ENCODE measurements around the gene MAP3K9.

DNA sequence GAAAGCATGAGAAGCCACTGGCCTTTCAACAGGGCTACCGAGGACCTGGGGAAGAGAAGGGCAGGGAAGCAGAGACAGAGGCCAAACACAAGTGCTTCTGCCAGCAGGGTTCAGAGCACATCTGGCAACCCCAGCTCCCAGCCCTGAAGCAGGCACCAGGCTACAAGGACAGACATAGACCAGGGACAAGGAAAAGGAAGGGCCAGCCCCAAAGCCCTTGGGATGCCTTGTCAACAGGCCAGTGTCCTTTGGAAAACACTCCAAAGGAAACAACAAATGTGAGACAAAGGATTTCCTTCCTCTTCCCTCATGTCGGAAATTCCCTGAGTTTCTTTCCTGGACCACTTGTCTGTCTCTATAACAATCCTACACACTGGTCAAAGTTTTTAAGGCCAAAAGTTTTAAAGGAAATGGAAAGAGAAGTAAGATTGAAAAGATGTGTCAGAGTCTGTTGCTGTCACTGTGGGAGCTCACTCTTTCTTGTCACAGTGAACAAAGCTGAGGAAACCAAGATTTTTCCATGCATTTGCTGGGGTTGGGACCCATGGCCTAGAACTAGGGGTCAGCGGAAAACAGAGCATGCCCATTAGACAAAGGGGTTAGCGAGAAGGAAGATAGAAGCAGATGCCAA lies 108.2 kb downstream of the MAP3K9 start:
- TF ChIP-seq, protein P1, sequence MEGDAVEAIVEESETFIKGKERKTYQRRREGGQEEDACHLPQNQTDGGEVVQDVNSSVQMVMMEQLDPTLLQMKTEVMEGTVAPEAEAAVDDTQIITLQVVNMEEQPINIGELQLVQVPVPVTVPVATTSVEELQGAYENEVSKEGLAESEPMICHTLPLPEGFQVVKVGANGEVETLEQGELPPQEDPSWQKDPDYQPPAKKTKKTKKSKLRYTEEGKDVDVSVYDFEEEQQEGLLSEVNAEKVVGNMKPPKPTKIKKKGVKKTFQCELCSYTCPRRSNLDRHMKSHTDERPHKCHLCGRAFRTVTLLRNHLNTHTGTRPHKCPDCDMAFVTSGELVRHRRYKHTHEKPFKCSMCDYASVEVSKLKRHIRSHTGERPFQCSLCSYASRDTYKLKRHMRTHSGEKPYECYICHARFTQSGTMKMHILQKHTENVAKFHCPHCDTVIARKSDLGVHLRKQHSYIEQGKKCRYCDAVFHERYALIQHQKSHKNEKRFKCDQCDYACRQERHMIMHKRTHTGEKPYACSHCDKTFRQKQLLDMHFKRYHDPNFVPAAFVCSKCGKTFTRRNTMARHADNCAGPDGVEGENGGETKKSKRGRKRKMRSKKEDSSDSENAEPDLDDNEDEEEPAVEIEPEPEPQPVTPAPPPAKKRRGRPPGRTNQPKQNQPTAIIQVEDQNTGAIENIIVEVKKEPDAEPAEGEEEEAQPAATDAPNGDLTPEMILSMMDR (IDR thresholded peaks at IDR 0.05) = no peak
- no peak for TF ChIP-seq EP300 (IDR thresholded peaks at IDR 0.05)

Data from suprapubic skin (tissue), 3 donors.